ENCODE data around the gene SLC35A2.

Gene SLC35A2

DNA sequence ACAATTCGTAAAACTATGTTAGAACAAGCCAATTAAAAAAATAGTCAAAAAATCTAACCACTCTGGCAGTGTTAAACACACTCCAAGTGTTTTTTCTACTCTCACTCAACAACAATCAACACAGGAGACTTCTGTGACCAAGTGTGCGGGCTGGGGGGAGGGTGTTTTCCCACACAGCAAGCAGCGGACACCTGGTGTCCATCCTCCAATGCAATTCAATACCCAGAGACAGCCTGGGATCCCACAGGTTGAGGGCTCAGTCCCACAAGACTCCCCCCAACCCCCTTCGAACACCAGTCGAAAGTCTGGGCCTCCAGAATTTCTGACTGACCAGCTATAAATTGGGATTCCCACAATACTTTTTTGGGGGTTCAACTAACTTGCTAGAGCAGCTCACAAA, 15.7 kb upstream of the SLC35A2 start:
- no peak for DNase-seq

DNA sequence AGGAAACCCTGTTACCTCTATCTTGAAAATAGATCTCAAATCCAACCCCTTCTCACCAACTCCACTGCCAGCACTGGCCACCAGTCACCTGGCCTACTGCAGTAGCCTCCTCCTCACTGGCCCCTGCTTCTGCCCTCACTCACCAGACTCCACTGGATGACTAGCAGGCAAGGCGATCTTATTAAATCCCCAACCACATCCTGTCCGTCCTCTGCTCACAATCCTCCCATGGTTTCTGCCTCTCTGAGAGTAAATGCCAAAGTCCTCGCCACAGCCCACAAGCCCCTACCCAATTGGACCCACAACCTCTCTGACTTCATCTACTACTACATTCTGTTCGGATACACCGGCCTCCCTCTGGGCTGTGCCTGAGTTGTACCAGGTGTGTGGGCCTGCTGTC, 12.8 kb upstream of the SLC35A2 start:
- no peak for DNase-seq

DNA sequence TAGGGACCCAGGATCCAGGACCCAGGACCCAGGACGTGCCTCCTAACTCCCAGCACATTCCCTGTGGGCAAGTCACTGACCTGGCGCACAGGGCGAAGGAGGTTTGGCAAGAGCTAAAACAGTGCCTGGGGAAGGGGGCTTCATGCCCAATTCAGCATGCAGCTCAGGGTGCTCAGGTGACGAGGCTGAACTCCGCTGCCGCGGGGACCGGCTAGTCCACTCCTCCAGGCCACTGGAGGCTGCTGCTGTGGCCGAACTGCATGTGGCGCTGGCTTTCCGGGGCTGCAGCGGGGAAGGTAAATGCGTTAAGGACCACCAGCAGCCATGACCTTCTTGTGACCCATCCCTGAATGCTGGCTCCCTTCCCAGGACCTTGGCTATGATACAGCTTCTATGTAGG, 12.3 kb upstream of the SLC35A2 start:
- DNase-seq: no peak

DNA sequence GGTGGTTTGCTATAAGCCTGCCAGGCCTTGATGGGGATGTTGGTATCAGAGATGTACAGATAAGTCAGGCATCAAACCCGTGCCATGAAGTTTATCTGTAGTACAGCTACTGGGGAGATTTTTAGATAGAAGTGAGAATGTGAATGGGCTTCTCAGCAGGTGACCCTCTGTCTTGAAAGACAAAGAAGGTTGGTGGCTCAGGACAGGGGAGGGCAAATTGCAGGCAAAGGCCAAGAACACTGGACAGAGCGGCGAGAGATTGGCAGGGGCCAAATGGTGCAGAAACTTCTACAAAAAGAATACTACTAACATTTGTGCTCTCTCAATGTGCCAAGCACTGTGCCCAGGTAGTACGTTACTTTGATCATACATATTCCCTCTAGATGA, 9.3 kb upstream of the SLC35A2 start:
- DNase-seq: no peak

DNA sequence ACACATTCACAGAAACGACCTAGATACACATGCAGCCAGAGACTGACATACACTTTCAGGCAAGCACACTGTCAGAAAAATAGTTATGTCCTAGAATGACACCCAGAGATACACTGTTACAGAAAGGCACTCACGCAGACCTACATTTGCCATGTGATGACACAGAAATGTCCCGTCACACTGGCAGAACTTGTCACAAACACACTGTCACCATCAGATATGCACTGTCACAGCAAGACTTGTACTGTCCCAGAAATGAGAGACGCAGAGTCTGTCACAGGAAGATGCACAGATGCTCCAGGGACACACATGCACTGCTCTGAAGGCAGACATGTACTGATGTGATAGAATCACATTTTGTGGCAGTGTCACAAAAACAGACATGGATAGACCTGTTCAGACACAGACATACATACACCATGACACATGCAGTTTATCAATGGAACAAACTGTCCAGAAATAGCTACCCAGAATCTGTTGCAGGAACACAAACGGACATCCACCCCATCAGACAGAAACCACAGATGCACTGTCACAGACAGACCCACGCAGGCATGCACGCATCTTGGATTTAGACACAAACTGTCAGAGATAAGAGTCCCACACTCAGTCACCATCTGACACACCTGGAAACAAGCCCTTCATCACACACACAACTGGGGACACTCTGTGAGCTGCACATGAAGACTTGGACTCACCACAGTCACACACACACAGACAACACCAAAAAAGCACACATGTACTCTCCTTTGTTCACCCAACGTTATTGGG, 8.7 kb upstream of the SLC35A2 start:
- DNase-seq: no peak

DNA sequence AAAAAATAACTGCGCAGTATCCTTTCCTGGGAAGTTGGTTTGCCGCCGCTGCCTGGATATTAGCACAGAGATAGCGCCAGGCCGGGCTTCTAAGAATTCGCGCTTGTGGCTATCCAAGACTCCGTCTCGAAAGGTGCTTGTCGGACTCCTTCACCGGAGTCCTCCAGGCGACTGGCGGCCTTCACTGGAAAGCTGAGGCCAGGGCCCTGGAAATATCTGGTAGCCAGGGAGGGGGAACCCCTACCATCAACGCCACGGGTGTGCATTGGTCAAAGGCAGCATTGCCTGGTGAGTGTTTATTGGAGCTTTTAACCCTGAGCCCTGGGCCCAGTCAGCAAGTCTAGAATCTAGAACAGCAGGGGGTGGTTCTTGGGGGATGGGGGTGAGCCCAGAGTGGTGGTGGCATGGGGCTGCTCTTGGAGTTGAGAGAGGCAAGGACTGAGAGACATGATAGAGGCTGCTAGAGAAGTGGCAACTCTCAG, 8.0 kb upstream of the SLC35A2 start:
- DNase-seq: no peak

DNA sequence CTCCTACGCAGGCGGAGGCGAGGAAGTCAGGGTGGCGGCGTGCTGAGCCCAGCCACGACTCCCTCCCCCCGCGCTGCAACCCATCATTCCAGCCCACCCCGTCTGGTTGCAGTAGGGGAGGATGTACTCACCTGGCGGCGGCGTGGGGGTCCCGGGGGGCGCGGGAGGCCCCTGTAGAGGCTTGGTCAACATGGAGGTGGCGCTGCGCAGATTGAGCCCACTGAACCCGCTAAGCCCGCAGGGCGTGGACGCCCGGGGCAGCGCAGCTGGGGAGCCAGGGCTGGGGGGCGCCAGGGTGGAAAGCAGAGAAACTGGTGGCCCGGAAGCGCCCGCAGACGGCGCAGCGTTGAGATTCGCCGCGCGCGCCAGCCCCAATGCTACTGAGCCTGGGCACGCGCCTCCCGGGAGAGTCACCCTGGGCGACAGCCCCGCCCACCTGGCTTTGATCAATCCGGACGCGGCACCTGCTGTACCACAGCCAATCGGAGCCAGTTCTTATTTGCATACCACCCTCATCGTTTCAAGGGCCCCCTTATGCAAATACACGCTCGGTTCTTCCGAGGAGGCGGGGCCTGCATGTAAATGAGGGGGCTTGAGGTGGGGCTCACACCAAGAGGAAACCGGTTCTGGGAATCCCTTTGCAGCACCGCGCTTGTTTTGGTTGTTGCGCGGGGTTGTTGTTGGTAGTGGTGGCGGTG, 7.3 kb upstream of the SLC35A2 start, which contains the start of gene PIM2:
Gene PIM2 (minus strand): TSS at position 382 of the 698 bp plus-strand sequence. CDS start 190 bp downstream, at position 192.
- peak; percentile 91 for DNase-seq

DNA sequence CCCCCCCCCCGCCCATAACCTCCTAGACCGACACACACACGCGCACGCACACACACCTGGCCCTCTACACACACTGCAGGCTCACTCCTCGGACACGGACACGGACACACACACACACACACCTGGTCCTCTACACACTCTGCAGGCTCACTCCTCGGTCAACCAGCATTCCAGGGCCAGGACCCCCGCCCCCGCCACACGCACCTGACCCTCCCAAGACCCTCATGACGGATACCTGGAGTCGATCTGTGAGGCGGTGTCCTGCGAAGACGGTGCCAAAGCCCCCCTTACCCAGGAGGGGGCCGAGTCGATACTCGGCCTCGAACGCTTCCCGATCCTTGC, 6.8 kb upstream of the SLC35A2 start:
- DNase-seq: no peak

DNA sequence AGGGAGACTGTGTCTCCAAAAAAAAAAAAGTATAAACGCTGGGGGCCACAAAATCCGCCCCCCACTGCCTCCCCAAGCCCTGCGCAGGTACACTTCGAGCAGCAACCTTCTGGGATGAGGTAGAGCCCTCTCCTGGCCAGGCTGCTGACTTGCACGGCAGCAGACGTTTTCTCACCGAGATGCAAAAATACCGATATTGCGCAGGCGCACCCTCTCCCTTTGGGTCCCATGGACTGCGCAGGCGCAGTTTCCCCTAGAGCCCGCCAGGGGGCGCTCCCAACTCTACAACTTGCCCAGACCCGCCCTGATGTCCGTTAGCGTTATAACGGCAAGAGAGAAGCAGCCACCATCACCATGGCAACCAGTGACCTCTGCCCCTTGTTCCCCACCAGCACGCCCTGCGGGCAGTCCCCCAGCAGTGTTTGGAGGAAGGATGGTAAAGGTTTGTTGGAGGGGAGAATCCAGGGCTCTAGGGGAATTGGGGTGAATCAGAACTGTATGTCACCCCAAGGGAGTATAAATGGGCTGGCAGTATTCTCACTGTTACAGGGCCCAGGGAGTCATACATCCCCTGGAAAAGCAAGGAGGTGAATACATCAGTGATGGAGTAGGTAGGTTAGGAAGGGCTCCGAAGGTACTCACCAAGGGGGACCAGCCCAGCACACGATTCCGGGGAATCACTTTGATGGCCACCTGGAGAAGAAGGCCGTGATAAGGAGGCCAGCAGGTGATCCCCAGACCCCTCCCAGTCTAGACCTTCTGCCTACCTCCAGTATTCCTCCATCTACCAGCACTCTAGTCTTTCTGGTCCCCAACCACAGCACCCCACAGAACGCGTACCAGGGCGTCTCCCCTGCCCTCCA, 5.9 kb upstream of the SLC35A2 start:
- DNase-seq: peak; percentile 80

DNA sequence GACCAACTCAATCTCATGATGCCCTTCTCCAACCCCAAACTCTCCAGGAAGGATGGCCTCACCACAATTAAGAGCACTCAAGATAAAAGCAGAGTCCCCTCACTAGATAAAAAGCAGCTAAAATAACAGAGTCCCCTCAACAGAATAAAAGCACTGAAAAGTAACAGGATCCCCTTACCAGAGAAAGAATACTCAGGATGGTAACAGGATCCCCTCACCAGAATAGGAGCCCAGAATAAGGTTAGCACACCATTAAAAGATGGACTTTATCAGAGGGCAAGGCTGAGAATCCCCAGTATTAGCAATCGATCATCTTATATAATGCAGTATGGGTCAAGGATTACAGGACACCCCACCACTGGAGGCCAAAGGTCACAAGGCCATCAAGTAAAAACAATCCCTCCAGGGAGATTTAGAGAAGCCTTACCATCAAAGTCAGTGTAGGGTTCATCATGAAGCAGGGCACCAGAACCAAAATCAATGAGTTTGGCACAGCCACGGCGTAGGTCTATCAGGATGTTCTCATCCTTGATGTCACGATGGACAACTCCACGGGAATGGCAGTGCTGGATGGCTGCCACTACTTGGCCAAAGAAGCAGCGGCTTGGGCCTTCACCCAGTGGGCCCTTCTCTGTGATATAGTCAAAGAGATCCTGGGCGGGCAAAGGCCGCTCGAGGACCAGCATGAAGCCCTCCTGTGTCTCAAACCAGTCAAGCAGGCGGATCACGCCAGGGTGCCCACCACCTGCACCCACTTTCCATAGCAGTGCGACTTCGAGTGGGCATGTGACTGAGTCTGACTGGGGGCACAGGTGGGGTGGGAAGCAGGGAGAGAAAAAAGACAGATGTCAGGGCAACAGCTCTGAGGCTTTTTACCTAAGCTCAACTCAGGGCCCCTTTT, 3.4 kb upstream of the SLC35A2 start:
- no peak for DNase-seq

DNA sequence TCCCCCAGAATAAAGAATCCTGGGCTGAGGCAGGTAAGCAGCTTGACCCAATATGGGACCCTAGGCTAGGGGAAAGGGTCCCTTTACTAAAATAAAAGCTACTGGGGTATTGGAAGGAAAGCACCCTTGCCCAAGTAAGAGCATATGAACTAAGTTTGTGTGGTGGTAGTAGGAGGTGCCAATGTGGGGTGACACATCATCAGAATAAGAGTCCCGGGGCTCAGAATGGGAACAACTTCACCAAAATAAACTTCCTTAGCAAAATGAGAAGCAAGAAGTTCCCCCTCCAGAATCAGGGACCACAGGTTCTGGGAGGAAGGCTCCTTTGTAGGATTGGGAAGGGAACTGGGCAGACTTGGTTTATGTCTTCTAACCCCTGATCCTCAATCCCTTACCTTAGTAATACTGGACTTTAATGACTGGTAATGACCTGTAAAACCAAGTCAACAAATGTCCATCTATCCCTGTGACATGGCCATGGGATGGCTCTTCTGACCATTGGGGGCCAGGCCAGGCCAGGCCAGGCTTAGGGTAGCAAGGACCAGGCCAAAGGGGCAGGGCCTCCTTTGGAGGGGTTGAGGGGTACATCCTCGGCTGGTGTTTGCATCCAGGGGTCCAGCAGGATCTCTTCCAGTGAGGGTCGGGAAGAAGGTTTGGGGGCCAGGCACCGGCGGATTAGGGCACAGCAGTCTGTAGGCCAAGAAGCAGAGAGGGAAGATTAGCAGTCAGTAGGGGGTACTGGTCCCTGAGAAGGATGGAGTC, 2.3 kb upstream of the SLC35A2 start:
- DNase-seq: no peak

DNA sequence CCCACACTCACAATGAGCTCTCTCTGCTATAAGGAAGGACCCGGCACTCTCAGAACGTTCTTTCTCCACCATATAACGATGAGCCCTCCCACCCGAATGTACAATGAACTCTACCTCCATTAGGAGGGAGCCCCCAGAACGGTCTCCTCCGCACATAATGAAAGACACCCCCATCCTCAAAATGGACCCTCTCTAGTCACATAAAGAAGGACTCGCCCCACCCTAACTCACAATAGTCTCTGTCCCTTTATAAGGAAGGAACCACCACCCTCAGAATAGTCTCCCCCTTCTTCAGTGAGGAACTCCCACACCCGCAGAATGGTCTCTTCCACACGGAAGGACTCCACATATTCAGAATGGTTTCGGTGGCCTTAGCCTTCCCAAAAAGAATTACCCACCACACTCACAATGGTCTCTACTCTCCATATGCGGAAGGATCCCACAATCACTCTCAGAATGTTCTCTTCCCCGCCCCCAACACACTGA, 477 bp downstream of the SLC35A2 start:
- no peak for DNase-seq

DNA sequence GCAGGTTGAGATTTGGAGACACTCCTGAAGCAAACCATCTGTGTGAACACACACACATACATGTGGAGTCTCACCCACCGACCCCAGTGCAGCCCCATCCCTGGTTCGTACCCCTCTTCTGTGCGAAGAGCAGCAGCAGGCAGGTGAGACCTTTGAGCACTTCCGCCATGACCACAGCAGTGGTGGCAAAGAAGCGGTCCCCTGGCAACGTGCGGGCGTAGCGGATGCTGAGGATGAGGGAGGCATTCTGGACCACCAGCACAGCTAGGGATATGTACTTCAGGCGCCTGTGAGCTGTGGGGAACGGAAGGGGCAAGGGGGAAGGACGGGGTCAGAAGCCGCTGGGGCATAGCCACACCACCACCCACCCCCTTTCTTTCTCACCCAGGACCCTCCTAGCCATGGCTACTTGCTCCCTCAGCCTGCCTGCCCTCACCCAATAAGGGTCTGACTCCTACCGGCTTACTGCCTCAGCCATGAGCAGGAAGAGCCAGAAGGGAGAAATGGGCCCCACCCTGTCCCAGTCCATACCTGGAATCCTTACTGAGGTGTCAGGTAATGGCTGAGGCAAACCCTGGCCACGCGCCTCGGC, 1.6 kb downstream of the SLC35A2 start:
- no peak for DNase-seq

DNA sequence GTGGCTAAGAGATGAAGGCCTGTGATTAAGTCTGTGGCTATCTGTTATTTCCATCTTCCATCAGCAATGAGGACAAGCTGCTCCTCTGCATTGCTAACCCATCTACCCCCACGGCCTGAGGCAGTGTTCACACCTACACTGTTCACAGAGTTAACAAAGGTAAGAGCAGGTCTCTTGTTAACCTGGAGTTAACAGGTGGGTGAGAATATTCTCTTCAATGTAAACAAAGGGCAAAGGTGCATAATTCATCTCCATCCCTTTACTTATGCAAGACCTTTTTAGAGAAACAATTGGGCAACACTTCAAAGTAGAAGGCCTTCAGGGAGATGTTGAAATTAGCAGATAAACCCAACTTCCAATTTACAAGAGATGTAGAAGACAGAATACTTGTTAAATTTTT, 2.8 kb downstream of the SLC35A2 start:
- no peak for DNase-seq

DNA sequence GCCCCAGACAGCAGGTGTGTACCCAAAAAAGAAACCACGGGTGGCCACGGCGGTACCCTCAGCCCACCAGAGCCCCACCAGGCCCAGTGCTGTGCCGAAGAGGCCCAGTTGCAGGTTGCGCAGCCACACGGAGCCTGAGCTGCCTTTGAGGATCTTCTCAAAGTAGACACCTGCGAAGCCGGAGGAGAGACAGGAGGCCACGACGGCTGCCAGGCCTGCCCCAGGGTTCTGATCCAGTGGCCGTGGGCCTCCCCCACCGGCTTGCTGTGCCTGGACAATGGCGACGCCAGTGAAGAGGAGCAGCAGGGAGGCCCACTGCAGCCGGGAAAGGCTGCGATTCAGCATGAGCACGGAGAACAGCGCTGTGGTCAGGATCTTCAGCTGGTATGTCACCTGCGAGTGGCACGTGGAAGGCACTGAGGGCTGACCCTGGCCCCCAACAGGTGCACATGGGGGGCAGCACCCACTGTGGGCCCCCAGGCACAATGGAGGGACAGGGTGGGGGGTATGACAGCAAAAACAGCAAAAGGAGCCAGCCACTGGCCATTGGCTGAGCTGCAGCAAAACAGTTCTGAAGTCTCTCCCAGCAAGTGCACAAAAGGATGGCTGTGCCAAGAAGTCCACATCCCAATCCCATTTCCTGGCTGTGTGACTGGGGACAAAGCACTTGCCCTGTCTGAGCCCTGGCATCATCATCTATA, 6.2 kb downstream of the SLC35A2 start:
- no peak for DNase-seq

DNA sequence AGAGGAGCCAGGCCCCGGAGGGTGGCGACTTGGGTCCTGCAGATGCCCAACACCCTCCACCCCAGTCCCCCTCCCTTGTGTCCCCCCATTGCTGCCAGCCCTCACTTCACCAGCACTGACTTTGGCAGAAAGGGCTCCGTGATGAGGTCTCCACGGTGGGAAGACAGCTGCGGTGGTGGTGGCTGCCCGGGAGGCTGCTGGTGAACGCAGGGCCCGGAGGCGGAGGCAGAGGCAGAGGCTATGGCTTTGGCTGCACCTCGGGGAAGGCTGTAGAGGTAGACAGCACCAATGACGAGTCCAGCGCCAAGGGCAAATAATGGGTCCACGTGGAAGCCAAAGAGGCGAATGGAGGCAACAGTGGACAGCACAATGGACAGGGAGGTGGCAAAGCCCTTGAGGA, 6.8 kb downstream of the SLC35A2 start:
- no peak for DNase-seq

DNA sequence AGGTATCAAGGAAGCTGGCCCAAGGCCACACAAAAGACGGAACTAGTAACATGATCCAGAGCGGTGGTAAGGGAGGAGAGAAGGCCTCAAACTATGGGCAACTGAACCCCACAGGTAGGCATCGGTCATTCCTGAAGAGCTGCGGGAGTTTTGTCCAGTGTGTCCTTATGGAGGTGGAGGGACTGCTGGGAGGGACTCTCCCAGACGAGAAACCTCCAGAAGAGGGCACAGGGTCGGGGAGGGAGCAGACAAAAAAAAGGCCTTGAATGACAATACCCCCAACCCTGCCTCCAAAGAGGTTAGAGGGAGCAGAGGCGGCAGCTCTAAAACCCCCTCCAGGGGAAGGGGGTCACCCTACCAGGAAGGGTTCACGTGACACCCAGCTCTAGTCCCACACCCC, 7.3 kb downstream of the SLC35A2 start:
- no peak for DNase-seq

DNA sequence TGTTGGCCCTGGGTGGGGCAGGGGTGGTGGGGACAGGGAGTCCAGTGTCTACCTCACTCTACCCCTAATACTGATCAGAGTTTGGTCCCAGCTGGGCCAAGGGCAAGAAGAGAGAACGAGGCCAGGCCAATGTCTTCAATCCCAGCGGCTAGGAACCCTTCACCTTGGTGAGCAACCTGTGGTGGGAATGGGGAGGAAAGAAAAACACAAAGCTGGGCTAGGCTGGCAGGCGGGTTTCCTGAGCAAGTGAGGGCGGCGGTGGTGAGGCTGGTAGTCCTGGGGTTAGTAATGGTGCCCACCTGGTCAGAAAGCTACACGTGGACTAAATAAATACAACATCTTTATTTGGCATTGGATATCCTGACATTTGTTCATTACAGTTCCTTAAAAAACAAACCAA, 8.2 kb downstream of the SLC35A2 start:
- no peak for DNase-seq

DNA sequence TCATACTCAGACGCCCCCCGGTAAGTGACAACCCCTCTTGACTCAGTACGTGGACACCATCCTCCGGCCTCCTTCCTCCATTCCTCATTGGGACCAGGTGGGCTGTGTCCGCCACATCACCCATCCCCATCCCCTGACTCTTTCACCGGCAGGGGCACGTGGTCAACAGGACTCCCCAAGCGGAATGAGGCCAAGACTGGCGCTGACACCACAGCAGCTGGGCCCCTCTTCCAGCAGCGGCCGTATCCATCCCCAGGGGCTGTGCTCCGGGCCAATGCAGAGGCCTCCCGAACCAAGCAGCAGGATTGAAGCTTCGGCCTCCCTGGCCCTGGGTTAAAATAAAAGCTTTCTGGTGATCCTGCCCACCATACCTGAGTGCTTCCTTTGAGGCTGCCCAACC, 8.7 kb downstream of the SLC35A2 start:
- DNase-seq: no peak

DNA sequence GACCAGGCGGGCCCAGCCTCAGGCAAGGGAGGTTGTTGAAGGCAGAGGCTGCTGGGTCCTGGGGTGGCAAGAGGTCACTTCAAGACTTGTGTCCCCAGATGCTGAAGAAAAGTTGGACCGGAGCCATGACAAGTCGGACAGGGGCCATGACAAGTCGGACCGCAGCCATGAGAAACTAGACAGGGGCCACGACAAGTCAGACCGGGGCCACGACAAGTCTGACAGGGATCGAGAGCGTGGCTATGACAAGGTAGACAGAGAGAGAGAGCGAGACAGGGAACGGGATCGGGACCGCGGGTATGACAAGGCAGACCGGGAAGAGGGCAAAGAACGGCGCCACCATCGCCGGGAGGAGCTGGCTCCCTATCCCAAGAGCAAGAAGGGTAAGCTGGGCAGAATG, 9.3 kb downstream of the SLC35A2 start:
- DNase-seq: no peak

DNA sequence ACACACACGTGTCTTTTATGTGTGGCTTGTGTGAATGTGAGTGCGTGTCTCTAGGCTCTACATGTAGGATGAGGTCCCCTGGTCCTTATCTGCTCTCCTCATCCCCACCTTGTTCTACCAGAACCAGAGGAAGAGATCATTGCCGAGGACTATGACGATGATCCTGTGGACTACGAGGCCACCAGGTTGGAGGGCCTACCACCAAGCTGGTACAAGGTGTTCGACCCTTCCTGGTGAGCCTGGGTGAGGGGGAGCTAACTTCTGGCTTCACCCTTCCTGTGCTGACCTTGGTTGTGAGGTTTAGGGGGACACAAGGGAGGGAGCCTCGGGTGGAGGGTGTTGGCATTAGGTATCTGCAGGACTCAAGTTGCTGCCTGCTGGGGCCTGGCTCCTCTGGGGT, 10.4 kb downstream of the SLC35A2 start:
- DNase-seq: no peak

All from NCI-H774 (cell line).